SK-N-SH (cell line): ENCODE data around the gene PLA2G2D. TPM values are rescaled to one million over a fixed set of nuclear protein-coding genes. Genes with fewer than 3 reads are reported as not detected.

Source experiments
- CTCF ChIA-PET: fragments of 300-600, 350-600 bp; formaldehyde crosslinking; extraction: SDS; loops from one replicate; lab custom pipeline; 2021; lab: Yijun Ruan, JAX
- POLR2A ChIA-PET: fragments of 350-600 bp; sonication (Branson Sonifier 250); formaldehyde crosslinking; extraction: SDS; loops from one replicate; lab custom pipeline; 2020; ENCODE audit warnings: antibody characterized with exemption, inconsistent platforms; lab: Yijun Ruan, JAX
- DNase-seq: peaks from one replicate; pipeline ENCODE4 v3.0.0; 2012
- H2AFZ ChIP-seq: fragments of 200-600 bp; sonication (generic); 2 replicates; pipeline ENCODE4 v1.8.1; 2016; ENCODE audit warnings: antibody characterized with exemption, mild to moderate bottlenecking, low read depth
- H3F3A ChIP-seq: fragments of 200-600 bp; sonication (generic); replicated peaks from 2 replicates; pipeline ENCODE3; 2016; ENCODE audit warnings: antibody characterized with exemption, mild to moderate bottlenecking; ENCODE audit not compliant: insufficient read depth
- H3K27ac ChIP-seq, 2 experiments: fragments of 200-500 bp in 1 of 2; fragments of 200-600 bp in 1 of 2; sonication (Bioruptor generic) in 1 of 2; sonication (generic), shearing (Covaris generic) in 1 of 2; 2 replicates each; pipeline versions ENCODE4 v1.5.1 to v1.6.1; 2014 to 2016; ENCODE audit warnings: low read depth in 2 of 2, inconsistent platforms in 1 of 2, low read length in 1 of 2, mild to moderate bottlenecking in 1 of 2, mixed read lengths in 1 of 2
- H3K27me3 ChIP-seq: fragments of 200-600 bp; sonication (generic), shearing (Covaris generic); 2 replicates; pipeline ENCODE4 v1.6.1; 2016; ENCODE audit warnings: mixed run types; ENCODE audit not compliant: insufficient read depth
- H3K36me3 ChIP-seq, 2 experiments: fragments of 200-500 bp in 1 of 2; fragments of 200-600 bp in 1 of 2; sonication (Bioruptor generic) in 1 of 2; sonication (generic) in 1 of 2; replicated peaks in 1 of 2; 2 replicates each; pipeline versions ENCODE3 to v1.5.1; 2014 to 2016; ENCODE audit warnings: low read length in 1 of 2, mild to moderate bottlenecking in 1 of 2; ENCODE audit not compliant: insufficient read depth in 2 of 2, control insufficient read depth in 1 of 2
- H3K4me1 ChIP-seq, 2 experiments: fragments of 200-500 bp in 1 of 2; fragments of 200-600 bp in 1 of 2; sonication (Bioruptor generic) in 1 of 2; sonication (generic), shearing (Covaris generic) in 1 of 2; 2 replicates each; pipeline versions ENCODE4 v1.5.1 to v1.6.1; 2014 to 2016; ENCODE audit warnings: low read depth in 1 of 2, low read length in 1 of 2, mixed run types in 1 of 2; ENCODE audit not compliant: insufficient read depth in 2 of 2, control insufficient read depth in 1 of 2
- H3K4me2 ChIP-seq: fragments of 200-600 bp; sonication (generic), shearing (Covaris generic); 2 replicates; pipeline ENCODE4 v1.6.1; 2017; ENCODE audit warnings: mixed run types
- H3K4me3 ChIP-seq, 2 experiments: fragments of 200-500 bp in 1 of 2; fragments of 200-600 bp in 1 of 2; sonication (Bioruptor generic) in 1 of 2; sonication (generic), shearing (Covaris generic) in 1 of 2; 2 replicates each; pipeline versions ENCODE4 v1.5.1 to v1.8.1; 2014 to 2016; ENCODE audit warnings: low read depth in 2 of 2, inconsistent platforms in 1 of 2, low read length in 1 of 2, mild to moderate bottlenecking in 1 of 2, mixed read lengths in 1 of 2, moderate library complexity in 1 of 2
- H3K79me2 ChIP-seq: fragments of 200-600 bp; sonication (generic); 2 replicates; pipeline ENCODE4 v1.8.1; 2017; ENCODE audit warnings: mild to moderate bottlenecking; ENCODE audit not compliant: insufficient read depth
- H3K9ac ChIP-seq: fragments of 200-600 bp; sonication (generic); 2 replicates; pipeline ENCODE4 v1.6.1; 2017; ENCODE audit warnings: mixed run types
- H3K9me2 ChIP-seq: fragments of 200-600 bp; sonication (generic); 2 replicates; pipeline ENCODE4 v1.6.1; 2017; ENCODE audit warnings: mixed run types
- H3K9me3 ChIP-seq: fragments of 200-600 bp; sonication (generic); 2 replicates; pipeline ENCODE4 v1.6.1; 2017; ENCODE audit warnings: mixed run types, mild to moderate bottlenecking, moderate library complexity
- H4K20me1 ChIP-seq: fragments of 200-600 bp; sonication (generic); 2 replicates; pipeline ENCODE4 v1.6.1; 2017; ENCODE audit warnings: mild to moderate bottlenecking, mixed run types; ENCODE audit not compliant: insufficient read depth
- CHD2 ChIP-seq: fragments of 150-350 bp; IDR thresholded peaks from 2 replicates; pipeline ENCODE4 v1.6.1; 2018; ENCODE audit warnings: low read length; ENCODE audit not compliant: partially characterized antibody
- CTCF ChIP-seq: fragments of 200-600 bp; sonication (generic); IDR thresholded peaks from 2 replicates; pipeline ENCODE4 v1.6.1; 2017; ENCODE audit warnings: antibody characterized with exemption, mild to moderate bottlenecking, moderate library complexity
- FOXJ3 ChIP-seq: sonication (generic); formaldehyde crosslinking; IDR thresholded peaks from 2 replicates; pipeline ENCODE4 v1.5.1; 2020; ENCODE audit warnings: mild to moderate bottlenecking, missing genetic modification reagents
- FOXM1 ChIP-seq: IDR thresholded peaks from 2 replicates; pipeline ENCODE4 v1.4.0; 2012; ENCODE audit warnings: low read depth, mild to moderate bottlenecking
- JUND ChIP-seq: IDR thresholded peaks from 2 replicates; pipeline ENCODE4 v1.4.0; 2012
- MAX ChIP-seq: IDR thresholded peaks from 2 replicates; pipeline ENCODE4 v1.4.0; 2012; ENCODE audit warnings: low read depth
- MEF2A ChIP-seq: IDR thresholded peaks from 2 replicates; pipeline ENCODE4 v1.4.0; 2012; ENCODE audit warnings: low read depth, borderline replicate concordance
- MXI1 ChIP-seq: IDR thresholded peaks from 2 replicates; pipeline ENCODE4 v1.6.1; 2012; ENCODE audit warnings: mild to moderate bottlenecking, low read depth, low read length, improper control_type of control experiment
- NFIC ChIP-seq: IDR thresholded peaks from 2 replicates; pipeline ENCODE4 v1.4.0; 2012; ENCODE audit warnings: borderline replicate concordance
- PBX3 ChIP-seq: IDR thresholded peaks from 2 replicates; pipeline ENCODE4; 2012
- POLR2AphosphoS5 ChIP-seq: IDR thresholded peaks from 2 replicates; pipeline ENCODE4 v1.6.1; 2012; ENCODE audit warnings: low read depth, low read length
- RAD21 ChIP-seq: IDR thresholded peaks from 2 replicates; pipeline ENCODE4 v1.6.1; 2012; ENCODE audit warnings: mild to moderate bottlenecking, low read length
- RCOR1 ChIP-seq: fragments of 150-350 bp; IDR thresholded peaks from 2 replicates; pipeline ENCODE4 v1.6.1; 2017; ENCODE audit warnings: antibody characterized with exemption, low read length
- REST ChIP-seq: IDR thresholded peaks from 2 replicates; pipeline ENCODE4 v1.6.1; 2012; ENCODE audit warnings: mild to moderate bottlenecking, low read depth, low read length, moderate library complexity
- RFX5 ChIP-seq: IDR thresholded peaks from 2 replicates; pipeline ENCODE4 v1.6.1; 2012; ENCODE audit warnings: mild to moderate bottlenecking, improper control_type of control experiment, low read length
- SMC3 ChIP-seq: IDR thresholded peaks from 2 replicates; pipeline ENCODE4 v1.6.1; 2012; ENCODE audit warnings: low read depth, low read length, improper control_type of control experiment
- TCF12 ChIP-seq: IDR thresholded peaks from 2 replicates; pipeline ENCODE4 v1.4.0; 2012
- YY1 ChIP-seq: IDR thresholded peaks from 2 replicates; pipeline ENCODE4 v1.4.0; 2012; ENCODE audit warnings: low read depth, mild to moderate bottlenecking
- ZBTB33 ChIP-seq: IDR thresholded peaks from 2 replicates; pipeline ENCODE4 v1.4.0; 2012; ENCODE audit warnings: low read depth, borderline replicate concordance
- WGBS: methylation state at CpG from one replicate; pipeline ENCODE4 v1.1.6; 2017; ENCODE audit warnings: low lambda C conversion rate; 5-methylcytosine and 5-hydroxymethylcytosine counted together
- polyA plus RNA-seq, 3 experiments: library from polyadenylated mRNA; depleted of rRNA; stranded (reverse); fragments of >200 nt; gene quantifications; 2 replicates each; pipeline ENCODE4 v1.2.3, GENCODE V29; 2012

Gene PLA2G2D
- polyA plus RNA-seq, 1 of the 3 experiments (the other 2 are of a cell fraction), result not detected

- 61% methylated on average over 2 of the region's 2 CpGs for WGBS
- Histone ChIP-seq H3K4me2 (no peak overlapping the region), H3K4me1 (no peaks in the 10 kb centered on the region), H3K4me3 (no peak overlapping the region), H3K9ac (no peak overlapping the region), H3K27ac (no peak overlapping the region), H3K36me3 (no peaks in the 10 kb centered on the region), H4K20me1 (no peaks in the 10 kb centered on the region), H3F3A (no peaks in the 10 kb centered on the region), H3K9me3 (no peaks in the 10 kb centered on the region)
- no peak for DNase-seq
- TF ChIP-seq PBX3 (no peak), MAX (no peak), RAD21 (no peak), POLR2AphosphoS5 (no peak), NFIC (no peak), JUND (no peak), SMC3 (no peak), MXI1 (no peak), MEF2A (no peak), REST (no peak), FOXM1 (no peak), YY1 (no peak), RCOR1 (no peak), CTCF (no peak), CHD2 (no peak), RFX5 (no peak), FOXJ3 (no peak), TCF12 (no peak), ZBTB33 (no peak)
- TF ChIP-seq, all 33 proteins: peak for 0
- no peaks in the 10 kb centered on the region for H3K9me2 ChIP-seq
- H3K79me2 ChIP-seq, result no peaks in the 10 kb centered on the region
- POLR2A ChIA-PET, result no interaction called here
- H3K27me3 ChIP-seq, result peaks cover 4% of the 10 kb centered on the region; the same call in 1 of the 2 replicates
- H2AFZ ChIP-seq, result no peak overlapping the region
- CTCF ChIA-PET, result interaction anchor here (0.9 kb wide), 1 partner anchor 191 kb away, joined by 3 read pairs; the partner anchor contains the start of gene OTUD3
Observed at GRCh38 chr1:20073256-20073655, 46.1 kb downstream of the PLA2G2D start.
